ENCODE results near the gene AKT2.

AKT2 gene

DNA sequence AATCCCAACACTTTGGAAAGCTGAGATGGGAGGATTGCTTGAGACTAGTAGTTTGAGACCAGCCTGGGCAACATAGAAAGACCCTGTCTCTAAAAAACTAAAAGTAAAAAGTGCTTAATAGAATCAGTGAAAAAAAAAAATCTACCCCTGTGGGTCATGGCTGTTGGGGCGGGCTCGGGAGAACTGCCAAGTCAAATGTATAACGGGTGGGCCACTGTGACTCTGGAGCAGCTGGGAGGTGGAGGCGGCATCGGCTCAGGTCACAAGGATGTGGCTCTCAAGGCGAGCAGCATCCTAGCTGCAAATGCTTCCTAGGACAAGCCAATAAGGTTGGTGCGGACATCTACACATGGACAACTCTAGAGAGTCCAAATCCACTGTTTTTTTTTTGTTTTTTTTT, 32.2 kb upstream of the AKT2 start:
- DNase-seq (ENCODE audit: low read depth) = no peak
- no peak overlapping the region for H3K4me3 ChIP-seq (ENCODE audit: low read depth, low read length)
- TF ChIP-seq, protein P1, sequence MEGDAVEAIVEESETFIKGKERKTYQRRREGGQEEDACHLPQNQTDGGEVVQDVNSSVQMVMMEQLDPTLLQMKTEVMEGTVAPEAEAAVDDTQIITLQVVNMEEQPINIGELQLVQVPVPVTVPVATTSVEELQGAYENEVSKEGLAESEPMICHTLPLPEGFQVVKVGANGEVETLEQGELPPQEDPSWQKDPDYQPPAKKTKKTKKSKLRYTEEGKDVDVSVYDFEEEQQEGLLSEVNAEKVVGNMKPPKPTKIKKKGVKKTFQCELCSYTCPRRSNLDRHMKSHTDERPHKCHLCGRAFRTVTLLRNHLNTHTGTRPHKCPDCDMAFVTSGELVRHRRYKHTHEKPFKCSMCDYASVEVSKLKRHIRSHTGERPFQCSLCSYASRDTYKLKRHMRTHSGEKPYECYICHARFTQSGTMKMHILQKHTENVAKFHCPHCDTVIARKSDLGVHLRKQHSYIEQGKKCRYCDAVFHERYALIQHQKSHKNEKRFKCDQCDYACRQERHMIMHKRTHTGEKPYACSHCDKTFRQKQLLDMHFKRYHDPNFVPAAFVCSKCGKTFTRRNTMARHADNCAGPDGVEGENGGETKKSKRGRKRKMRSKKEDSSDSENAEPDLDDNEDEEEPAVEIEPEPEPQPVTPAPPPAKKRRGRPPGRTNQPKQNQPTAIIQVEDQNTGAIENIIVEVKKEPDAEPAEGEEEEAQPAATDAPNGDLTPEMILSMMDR (IDR thresholded peaks at IDR 0.05; ENCODE audit: low read depth, low read length) = no peak
- TF ChIP-seq, protein P2, sequence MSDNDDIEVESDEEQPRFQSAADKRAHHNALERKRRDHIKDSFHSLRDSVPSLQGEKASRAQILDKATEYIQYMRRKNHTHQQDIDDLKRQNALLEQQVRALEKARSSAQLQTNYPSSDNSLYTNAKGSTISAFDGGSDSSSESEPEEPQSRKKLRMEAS (IDR thresholded peaks at IDR 0.05; ENCODE audit: low read depth, low read length) = no peak
- no peak for TF ChIP-seq MYC (IDR thresholded peaks at IDR 0.05; ENCODE audit: low read depth, low read length)
- no peak for TF ChIP-seq POLR2A (IDR thresholded peaks at IDR 0.05; ENCODE audit: extremely low read depth, insufficient read length)

DNA sequence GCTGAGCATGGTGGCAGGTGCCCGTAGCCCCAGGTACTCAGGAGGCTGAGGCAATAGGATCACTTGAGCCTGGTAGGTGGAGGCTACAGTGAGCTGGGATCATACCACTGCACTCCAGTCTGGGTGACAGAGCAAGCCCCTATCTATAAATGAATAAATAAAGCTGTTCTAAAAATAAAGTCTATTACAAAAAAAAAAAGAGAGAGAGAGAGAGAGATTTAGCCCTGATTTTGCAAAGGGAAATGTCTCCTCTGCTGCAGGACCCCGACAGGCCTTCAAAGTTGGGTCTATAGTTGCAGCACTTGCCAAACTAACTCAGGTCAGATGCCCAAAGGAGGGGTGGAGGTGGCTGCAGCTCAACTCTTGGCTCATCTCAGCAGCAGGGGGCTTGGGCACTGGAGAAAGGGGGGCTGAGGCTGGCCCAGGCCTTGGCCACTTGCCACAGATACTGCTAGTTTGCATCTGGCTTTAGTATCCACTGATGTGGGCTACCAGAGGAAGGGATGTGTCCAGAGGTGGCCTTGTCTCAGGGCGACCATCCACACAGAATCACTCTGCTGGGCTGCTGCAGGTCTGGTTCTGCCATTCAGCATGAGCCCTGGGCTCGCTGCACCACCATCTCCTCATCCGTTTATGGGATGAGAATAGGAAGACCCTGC, 30.8 kb upstream of the AKT2 start:
- no peak for TF ChIP-seq MYC (IDR thresholded peaks at IDR 0.05; ENCODE audit: low read depth, low read length)
- TF ChIP-seq POLR2A (IDR thresholded peaks at IDR 0.05; ENCODE audit: extremely low read depth, insufficient read length) = no peak
- TF ChIP-seq, protein P2 (IDR thresholded peaks at IDR 0.05; ENCODE audit: low read depth, low read length) = no peak
- TF ChIP-seq, protein P1 (IDR thresholded peaks at IDR 0.05; ENCODE audit: low read depth, low read length) = no peak
- H3K4me3 ChIP-seq (ENCODE audit: low read depth, low read length) = no peak overlapping the region
- no peak for DNase-seq (ENCODE audit: low read depth)

- no peak for TF ChIP-seq POLR2A (IDR thresholded peaks at IDR 0.05; ENCODE audit: extremely low read depth, insufficient read length)
- peak; percentile 29 for DNase-seq (ENCODE audit: low read depth)
- H3K4me3 ChIP-seq (ENCODE audit: low read depth, low read length) = no peak overlapping the region
These were observed 29.5 kb upstream of the AKT2 start for GRCh38 chr19:40314656-40315055.

DNA sequence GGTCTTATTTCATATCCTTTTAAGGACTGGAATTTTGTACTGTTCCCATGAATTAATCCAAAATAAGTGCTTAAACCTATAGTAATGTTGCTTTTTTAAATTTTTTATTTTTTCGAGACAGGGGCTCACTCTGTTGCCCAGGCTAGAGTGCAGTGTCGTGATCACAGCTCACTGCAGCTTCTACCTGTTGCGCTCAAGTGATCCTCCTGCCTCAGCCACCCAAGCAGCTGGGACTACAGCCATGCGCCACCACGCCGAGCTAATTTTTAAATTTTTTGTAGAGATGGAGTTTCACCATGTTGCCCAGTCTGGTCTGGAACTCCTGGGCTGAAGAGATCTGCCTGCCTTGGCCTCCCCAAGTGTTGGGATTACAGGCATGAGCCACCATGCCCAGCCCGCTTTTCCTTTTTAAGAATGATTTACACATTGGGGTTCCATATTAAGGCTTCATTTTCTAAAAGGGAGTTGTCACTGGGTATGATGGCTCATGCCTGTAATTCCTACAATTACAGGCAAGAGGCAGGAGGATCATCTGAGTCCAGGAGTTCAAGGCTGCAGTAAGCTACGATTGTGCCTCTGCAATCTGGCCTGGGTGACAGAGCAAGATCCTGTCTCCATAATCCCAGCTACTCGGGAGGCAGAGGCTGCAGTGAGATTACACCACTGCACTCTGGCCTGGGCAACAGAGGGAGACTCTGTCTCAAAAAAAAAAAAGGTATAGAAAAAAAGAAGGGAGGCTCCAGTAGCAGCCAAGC, 28.3 kb upstream of the AKT2 start:
- no peak for DNase-seq (ENCODE audit: low read depth)
- TF ChIP-seq, protein P2 (IDR thresholded peaks at IDR 0.05; ENCODE audit: low read depth, low read length) = no peak
- TF ChIP-seq, protein P1 (IDR thresholded peaks at IDR 0.05; ENCODE audit: low read depth, low read length) = no peak
- no peak for TF ChIP-seq POLR2A (IDR thresholded peaks at IDR 0.05; ENCODE audit: extremely low read depth, insufficient read length)
- no peak for TF ChIP-seq MYC (IDR thresholded peaks at IDR 0.05; ENCODE audit: low read depth, low read length)
- H3K4me3 ChIP-seq (ENCODE audit: low read depth, low read length) = no peak overlapping the region

DNA sequence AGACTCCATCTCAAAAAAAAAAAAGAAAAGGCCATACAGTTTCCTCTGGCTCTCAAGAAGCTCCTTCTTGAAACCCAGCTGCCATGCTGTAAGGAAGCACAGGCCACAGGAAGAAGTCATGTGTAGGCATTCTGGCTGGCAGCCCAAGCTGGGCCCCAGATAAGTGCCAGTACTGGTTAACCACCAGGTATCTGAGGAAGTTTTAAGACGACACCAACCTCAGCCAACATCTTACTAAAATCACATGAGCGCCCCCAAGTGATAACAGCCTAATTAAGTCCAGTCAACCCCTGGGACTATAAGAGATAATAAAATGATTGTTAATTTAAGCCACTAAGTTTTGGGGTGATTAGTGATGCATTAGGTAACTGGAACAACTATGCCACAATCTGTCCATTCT, 27.4 kb upstream of the AKT2 start:
- TF ChIP-seq MYC (IDR thresholded peaks at IDR 0.05; ENCODE audit: low read depth, low read length) (no peak), POLR2A (IDR thresholded peaks at IDR 0.05; ENCODE audit: extremely low read depth, insufficient read length) (no peak)
- TF ChIP-seq, protein P1 (IDR thresholded peaks at IDR 0.05; ENCODE audit: low read depth, low read length) = no peak
- TF ChIP-seq, protein P2 (IDR thresholded peaks at IDR 0.05; ENCODE audit: low read depth, low read length) = no peak
- no peak overlapping the region for H3K4me3 ChIP-seq (ENCODE audit: low read depth, low read length)
- peak; percentile 6 for DNase-seq (ENCODE audit: low read depth)

GRCh38 chr19:40309666-40310065, 24.5 kb upstream of the AKT2 start:
- H3K4me3 ChIP-seq (ENCODE audit: low read depth, low read length) = no peak overlapping the region
- no peak for TF ChIP-seq MYC (IDR thresholded peaks at IDR 0.05; ENCODE audit: low read depth, low read length)
- DNase-seq (ENCODE audit: low read depth) = no peak

All from NB4 (cell line).